HepG2 (cell line): Measurements from ENCODE around the gene GRIK5. TPM values are rescaled to one million over a fixed set of nuclear protein-coding genes. Genes with fewer than 3 reads are reported as not detected.
A peak's percentile ranks its signal among the peaks of the same experiment; 100 is the strongest.

Experiments used
- CENPT ChIP-seq: sonication (generic); formaldehyde crosslinking; IDR thresholded peaks from 2 replicates; pipeline ENCODE4 v1.8.0; 2022; ENCODE audit warnings: low read depth, mild to moderate bottlenecking, moderate library complexity, missing genetic modification reagents
- EED ChIP-seq: sonication (generic); formaldehyde crosslinking; IDR thresholded peaks from 2 replicates; pipeline ENCODE4 v1.5.0; 2020; ENCODE audit warnings: mild to moderate bottlenecking, missing genetic modification reagents
- GATA4 ChIP-seq: sonication (generic); IDR thresholded peaks from 2 replicates; pipeline ENCODE4 v1.6.1; 2016; ENCODE audit warnings: antibody characterized with exemption, low read depth, borderline replicate concordance
- IRX3 ChIP-seq: sonication (generic); formaldehyde crosslinking; IDR thresholded peaks from 2 replicates; pipeline ENCODE4 v1.8.1; 2023; ENCODE audit warnings: mild to moderate bottlenecking, low read depth, missing genetic modification reagents, borderline replicate concordance
- KAT7 ChIP-seq: IDR thresholded peaks from 2 replicates; pipeline ENCODE4 v1.6.1; 2018; ENCODE audit warnings: borderline replicate concordance, missing compliant biosample characterization
- KDM5A ChIP-seq: fragments of 200-600 bp; sonication (generic); IDR thresholded peaks from 2 replicates; pipeline ENCODE4 v1.7.0; 2018; ENCODE audit warnings: antibody characterized with exemption, mild to moderate bottlenecking, low read length, borderline replicate concordance
- MAFF ChIP-seq: IDR thresholded peaks from 2 replicates; pipeline ENCODE4 v1.6.1; 2011; ENCODE audit warnings: low read depth, low read length, improper control_type of control experiment
- NFE2L1 ChIP-seq: sonication (generic); formaldehyde crosslinking; IDR thresholded peaks from 2 replicates; pipeline ENCODE4 v1.4.0; 2020; ENCODE audit warnings: missing genetic modification reagents, mild to moderate bottlenecking, borderline replicate concordance
- NFKB2 ChIP-seq: sonication (generic); formaldehyde crosslinking; IDR thresholded peaks from 2 replicates; pipeline ENCODE4 v1.4.0; 2020; ENCODE audit warnings: missing genetic modification reagents, borderline replicate concordance
- PAWR ChIP-seq: sonication (generic); formaldehyde crosslinking; IDR thresholded peaks from 2 replicates; pipeline ENCODE4 v1.4.0; 2020; ENCODE audit warnings: missing genetic modification reagents, mild to moderate bottlenecking, borderline replicate concordance
- SALL1 ChIP-seq: sonication (generic); formaldehyde crosslinking; IDR thresholded peaks from 2 replicates; pipeline ENCODE4 v1.8.0; 2022; ENCODE audit warnings: mild to moderate bottlenecking, missing genetic modification reagents
- SMARCC2 ChIP-seq: fragments of 450-650 bp; IDR thresholded peaks from 2 replicates; pipeline ENCODE4 v1.6.1; 2017; ENCODE audit warnings: antibody characterized with exemption, mild to moderate bottlenecking
- SP2 ChIP-seq: sonication (generic); formaldehyde crosslinking; IDR thresholded peaks from 2 replicates; pipeline ENCODE4 v1.5.1; 2020; ENCODE audit warnings: mild to moderate bottlenecking, missing genetic modification reagents
- ZBTB10 ChIP-seq: sonication (generic); formaldehyde crosslinking; IDR thresholded peaks from 2 replicates; pipeline ENCODE4 v1.4.0; 2020; ENCODE audit warnings: missing genetic modification reagents, borderline replicate concordance
- ZFP36L1 ChIP-seq: sonication (generic); formaldehyde crosslinking; IDR thresholded peaks from 2 replicates; pipeline ENCODE4 v1.8.0; 2022; ENCODE audit warnings: mild to moderate bottlenecking, missing genetic modification reagents, moderate library complexity
- ZFP82 ChIP-seq: sonication (generic); formaldehyde crosslinking; IDR thresholded peaks from 2 replicates; pipeline ENCODE4 v1.5.1; 2020; ENCODE audit warnings: mild to moderate bottlenecking, missing genetic modification reagents, borderline replicate concordance
- ZKSCAN1 ChIP-seq: fragments of 150-350 bp; IDR thresholded peaks from 2 replicates; pipeline ENCODE4 v1.6.1; 2014; ENCODE audit warnings: low read length
- ZNF224 ChIP-seq: sonication (generic); formaldehyde crosslinking; IDR thresholded peaks from 2 replicates; pipeline ENCODE4 v1.5.0; 2020; ENCODE audit warnings: mild to moderate bottlenecking, missing genetic modification reagents
- ZNF274 ChIP-seq: sonication (generic); formaldehyde crosslinking; IDR thresholded peaks from 2 replicates; pipeline ENCODE4 v1.5.1; 2020; ENCODE audit warnings: mild to moderate bottlenecking, missing genetic modification reagents
- ZNF335 ChIP-seq: sonication (generic); formaldehyde crosslinking; IDR thresholded peaks from 2 replicates; pipeline ENCODE4 v1.4.0; 2020; ENCODE audit warnings: missing genetic modification reagents
- ZNF34 ChIP-seq: sonication (generic); formaldehyde crosslinking; IDR thresholded peaks from 2 replicates; pipeline ENCODE4 v1.4.0; 2020; ENCODE audit warnings: mild to moderate bottlenecking, missing genetic modification reagents, borderline replicate concordance
- ZNF512B ChIP-seq: sonication (generic); formaldehyde crosslinking; IDR thresholded peaks from 2 replicates; pipeline ENCODE4 v1.5.1; 2020; ENCODE audit warnings: missing genetic modification reagents, mild to moderate bottlenecking, borderline replicate concordance
- polyA plus RNA-seq, 8 experiments: library from polyadenylated mRNA; depleted of rRNA in 3 of 8; stranded (reverse) in 7 of 8; unstranded in 1 of 8; fragments of >200 nt; fragmentation: Illumina TruSeq in 4 of 8; extraction: Trizol in 4 of 8; gene quantifications; 2 replicates each; pipeline versions ENCODE4 v1.2.1 to v1.2.3, GENCODE V29; 2011 to 2016; ENCODE audit warnings: low read depth in 4 of 8, missing spikeins in 1 of 8, mixed read lengths in 1 of 8; ENCODE audit not compliant: insufficient read depth in 1 of 8
- total RNA-seq, 5 experiments: library from RNA; depleted of rRNA; stranded (reverse); fragments of >200 nt; fragmentation: Illumina TruSeq; extraction: Trizol; gene quantifications; 2 replicates each; pipeline ENCODE4 v1.2.3, GENCODE V29; 2016; ENCODE audit warnings: low read depth in 1 of 5
- TF ChIP-seq, protein P1 (sequence below): sonication (generic); formaldehyde crosslinking; IDR thresholded peaks from 2 replicates; pipeline ENCODE4 v1.4.0; 2020; ENCODE audit warnings: mild to moderate bottlenecking, missing genetic modification reagents

Gene GRIK5
- total and polyA plus RNA-seq, 2 of the 13 experiments (the other 11 are each of a cell fraction or from before 2014, with no cell fraction given): not detected

- TF ChIP-seq ZBTB10 (CRISPR knock-in tag) (no peak), ZNF224 (CRISPR knock-in tag) (no peak), ZNF512B (CRISPR knock-in tag) (no peak), SP2 (CRISPR knock-in tag) (peak; percentile 9; the same call in 1 of the 2 replicates), KAT7 (CRISPR knock-in tag) (no peak; the same call in 1 of the 2 replicates), SMARCC2 (no peak), EED (CRISPR knock-in tag) (peak; percentile 66; the same call in 1 of the 2 replicates), NFE2L1 (no peak), CENPT (peak; percentile 78; the same call in 1 of the 2 replicates), SALL1 (CRISPR knock-in tag) (peak; percentile 12; the same call in 1 of the 2 replicates), MAFF (no peak), IRX3 (CRISPR knock-in tag) (no peak), ZKSCAN1 (no peak), NFKB2 (CRISPR knock-in tag) (0 out of 2 replicates have a peak, but pooled peaks have one; percentile 40), PAWR (CRISPR knock-in tag) (no peak), ZFP82 (no peak), ZNF34 (CRISPR knock-in tag) (no peak), ZNF335 (no peak), ZNF274 (CRISPR knock-in tag) (no peak), ZFP36L1 (CRISPR knock-in tag) (0 out of 2 replicates have a peak, but pooled peaks have one; percentile 55), GATA4 (no peak), KDM5A (no peak; the same call in 1 of the 2 replicates)
- TF ChIP-seq, protein P1, sequence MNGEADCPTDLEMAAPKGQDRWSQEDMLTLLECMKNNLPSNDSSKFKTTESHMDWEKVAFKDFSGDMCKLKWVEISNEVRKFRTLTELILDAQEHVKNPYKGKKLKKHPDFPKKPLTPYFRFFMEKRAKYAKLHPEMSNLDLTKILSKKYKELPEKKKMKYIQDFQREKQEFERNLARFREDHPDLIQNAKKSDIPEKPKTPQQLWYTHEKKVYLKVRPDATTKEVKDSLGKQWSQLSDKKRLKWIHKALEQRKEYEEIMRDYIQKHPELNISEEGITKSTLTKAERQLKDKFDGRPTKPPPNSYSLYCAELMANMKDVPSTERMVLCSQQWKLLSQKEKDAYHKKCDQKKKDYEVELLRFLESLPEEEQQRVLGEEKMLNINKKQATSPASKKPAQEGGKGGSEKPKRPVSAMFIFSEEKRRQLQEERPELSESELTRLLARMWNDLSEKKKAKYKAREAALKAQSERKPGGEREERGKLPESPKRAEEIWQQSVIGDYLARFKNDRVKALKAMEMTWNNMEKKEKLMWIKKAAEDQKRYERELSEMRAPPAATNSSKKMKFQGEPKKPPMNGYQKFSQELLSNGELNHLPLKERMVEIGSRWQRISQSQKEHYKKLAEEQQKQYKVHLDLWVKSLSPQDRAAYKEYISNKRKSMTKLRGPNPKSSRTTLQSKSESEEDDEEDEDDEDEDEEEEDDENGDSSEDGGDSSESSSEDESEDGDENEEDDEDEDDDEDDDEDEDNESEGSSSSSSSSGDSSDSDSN: peak; percentile 57
Observed at GRCh38 chr19:41958367-41959055, 111.5 kb downstream of the GRIK5 start (continued).
